Measurements from ENCODE around the gene TTBK2.

The TTBK2 gene

GRCh38 chr15:42695527-42696071 is 225.0 kb downstream of the TTBK2 start:
- DNase-seq (ENCODE audit: low read depth in 1 of 2, low spot score in 1 of 2): peak in 1 of 2 experiments; percentile 59
- no peaks in the 10 kb centered on the region for H3K27me3 ChIP-seq (ENCODE audit: insufficient read depth, poor library complexity, severe bottlenecking)
- H3K4me3 ChIP-seq (replicated peaks; ENCODE audit: insufficient read depth, low read length): no peak overlapping the region
- H3K27ac ChIP-seq (replicated peaks): no peak overlapping the region
- TF ChIP-seq CTCF (IDR thresholded peaks at IDR 0.05; ENCODE audit: insufficient read depth, low read length) (no peak), GABPA (IDR thresholded peaks at IDR 0.05; ENCODE audit: low read depth) (no peak), POLR2AphosphoS5 (IDR thresholded peaks at IDR 0.05; ENCODE audit: low read depth) (no peak), REST (IDR thresholded peaks at IDR 0.05; ENCODE audit: insufficient replicate concordance, low read depth) (no peak), SPI1 (IDR thresholded peaks at IDR 0.05; ENCODE audit: borderline replicate concordance, low read depth) (no peak; the same call in 1 of the 2 replicates)

- no peak overlapping the region for H3K27ac ChIP-seq (replicated peaks)
- TF ChIP-seq SPI1 (IDR thresholded peaks at IDR 0.05; ENCODE audit: borderline replicate concordance, low read depth) (no peak), CTCF (IDR thresholded peaks at IDR 0.05; ENCODE audit: insufficient read depth, low read length) (no peak), REST (IDR thresholded peaks at IDR 0.05; ENCODE audit: insufficient replicate concordance, low read depth) (no peak), GABPA (IDR thresholded peaks at IDR 0.05; ENCODE audit: low read depth) (no peak), POLR2AphosphoS5 (IDR thresholded peaks at IDR 0.05; ENCODE audit: low read depth) (no peak)
- no peak for DNase-seq (ENCODE audit: low read depth in 1 of 2, low spot score in 1 of 2)
- H3K27me3 ChIP-seq (ENCODE audit: insufficient read depth, poor library complexity, severe bottlenecking): no peaks in the 10 kb centered on the region
- no peak overlapping the region for H3K4me3 ChIP-seq (replicated peaks; ENCODE audit: insufficient read depth, low read length)
Measured at GRCh38 chr15:42694398-42694797, 226.2 kb downstream of the TTBK2 start.

GRCh38 chr15:42693942-42694341 is 226.6 kb downstream of the TTBK2 start:
- H3K27me3 ChIP-seq (ENCODE audit: insufficient read depth, poor library complexity, severe bottlenecking): no peaks in the 10 kb centered on the region
- TF ChIP-seq CTCF (IDR thresholded peaks at IDR 0.05; ENCODE audit: insufficient read depth, low read length) (no peak), POLR2AphosphoS5 (IDR thresholded peaks at IDR 0.05; ENCODE audit: low read depth) (no peak), SPI1 (IDR thresholded peaks at IDR 0.05; ENCODE audit: borderline replicate concordance, low read depth) (no peak), GABPA (IDR thresholded peaks at IDR 0.05; ENCODE audit: low read depth) (no peak), REST (IDR thresholded peaks at IDR 0.05; ENCODE audit: insufficient replicate concordance, low read depth) (no peak)
- no peak for DNase-seq (ENCODE audit: low read depth in 1 of 2, low spot score in 1 of 2)

More at GRCh38 chr15:42693942-42694341, 226.6 kb downstream of the TTBK2 start:
- no peak overlapping the region for H3K4me3 ChIP-seq (replicated peaks; ENCODE audit: insufficient read depth, low read length)
- H3K27ac ChIP-seq (replicated peaks): no peak overlapping the region
